ENCODE data around the gene SLC35E1.

GRCh38 chr19:16509141-16510061 is 62.8 kb downstream of the SLC35E1 start:
- TF ChIP-seq CTCF (IDR thresholded peaks at IDR 0.05; ENCODE audit: low read length) (no peak), EZH2 (IDR thresholded peaks at IDR 0.05; ENCODE audit: borderline replicate concordance, low read length) (no peak)

All from OCI-LY1 (cell line).